ENCODE measurements around the gene PCYT2. TPM values are rescaled to one million over a fixed set of nuclear protein-coding genes. Genes with fewer than 3 reads are reported as not detected.

Gene PCYT2
- total RNA-seq, 6 experiments from 2014 or later, result 63.5 to 103 (median 89.3) TPM

DNA sequence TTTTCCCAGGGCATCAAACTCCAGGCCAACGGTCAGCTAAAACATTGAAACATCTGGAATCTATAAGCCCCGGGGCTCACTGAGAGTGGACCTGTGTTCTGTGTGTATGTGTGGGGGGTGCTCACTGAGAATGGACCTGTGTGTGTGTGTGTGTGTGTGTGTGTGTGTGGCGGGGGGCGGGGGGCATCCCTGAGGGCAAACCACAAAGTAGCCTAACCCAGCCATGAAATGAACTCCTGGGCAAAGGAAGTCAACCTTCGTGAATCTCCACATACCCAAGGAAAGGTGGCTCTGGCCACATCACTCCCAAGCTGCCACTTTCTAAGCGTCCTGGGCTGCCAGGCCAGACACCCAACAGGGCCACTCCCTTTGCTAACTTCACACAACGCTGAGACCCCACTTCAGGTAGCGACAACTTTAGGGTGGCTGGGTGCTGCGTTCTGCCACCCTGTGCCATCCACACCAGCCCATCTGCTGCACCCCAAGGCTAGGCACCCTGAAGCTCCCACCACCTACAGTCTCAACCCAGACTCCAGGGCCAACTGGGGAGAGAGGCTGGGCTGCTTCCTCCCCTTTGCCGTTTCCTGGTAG lies 14.8 kb upstream of the PCYT2 start:
- intact Hi-C loops (cut with DNase I), result no loop called here
- Histone ChIP-seq H3K4me3 (peak overlapping the region; percentile 69 to 96 (median 86)), H3K36me3 (peaks cover 0 to 10% (median 4%) of the 10 kb centered on the region in 4 donors), H3K9me3 (no peaks in the 10 kb centered on the region), H3K27me3 (no peaks in the 10 kb centered on the region), H3K4me1 (peaks cover 0 to 56% (median 30%) of the 10 kb centered on the region in 4 donors), H3K27ac (peak overlapping the region; percentile 84 to 97 (median 97))
- TF ChIP-seq, protein P1, sequence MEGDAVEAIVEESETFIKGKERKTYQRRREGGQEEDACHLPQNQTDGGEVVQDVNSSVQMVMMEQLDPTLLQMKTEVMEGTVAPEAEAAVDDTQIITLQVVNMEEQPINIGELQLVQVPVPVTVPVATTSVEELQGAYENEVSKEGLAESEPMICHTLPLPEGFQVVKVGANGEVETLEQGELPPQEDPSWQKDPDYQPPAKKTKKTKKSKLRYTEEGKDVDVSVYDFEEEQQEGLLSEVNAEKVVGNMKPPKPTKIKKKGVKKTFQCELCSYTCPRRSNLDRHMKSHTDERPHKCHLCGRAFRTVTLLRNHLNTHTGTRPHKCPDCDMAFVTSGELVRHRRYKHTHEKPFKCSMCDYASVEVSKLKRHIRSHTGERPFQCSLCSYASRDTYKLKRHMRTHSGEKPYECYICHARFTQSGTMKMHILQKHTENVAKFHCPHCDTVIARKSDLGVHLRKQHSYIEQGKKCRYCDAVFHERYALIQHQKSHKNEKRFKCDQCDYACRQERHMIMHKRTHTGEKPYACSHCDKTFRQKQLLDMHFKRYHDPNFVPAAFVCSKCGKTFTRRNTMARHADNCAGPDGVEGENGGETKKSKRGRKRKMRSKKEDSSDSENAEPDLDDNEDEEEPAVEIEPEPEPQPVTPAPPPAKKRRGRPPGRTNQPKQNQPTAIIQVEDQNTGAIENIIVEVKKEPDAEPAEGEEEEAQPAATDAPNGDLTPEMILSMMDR (IDR thresholded peaks at IDR 0.05), result no peak
- no peak for TF ChIP-seq POLR2A (IDR thresholded peaks at IDR 0.05)
- DNase-seq (no peak), ATAC-seq (no peak)
- 34% methylated on average over 6 of the region's 10 CpGs for WGBS (ENCODE audit: insufficient coverage, low coverage, low lambda C conversion rate, missing lambda C conversion rate)

DNA sequence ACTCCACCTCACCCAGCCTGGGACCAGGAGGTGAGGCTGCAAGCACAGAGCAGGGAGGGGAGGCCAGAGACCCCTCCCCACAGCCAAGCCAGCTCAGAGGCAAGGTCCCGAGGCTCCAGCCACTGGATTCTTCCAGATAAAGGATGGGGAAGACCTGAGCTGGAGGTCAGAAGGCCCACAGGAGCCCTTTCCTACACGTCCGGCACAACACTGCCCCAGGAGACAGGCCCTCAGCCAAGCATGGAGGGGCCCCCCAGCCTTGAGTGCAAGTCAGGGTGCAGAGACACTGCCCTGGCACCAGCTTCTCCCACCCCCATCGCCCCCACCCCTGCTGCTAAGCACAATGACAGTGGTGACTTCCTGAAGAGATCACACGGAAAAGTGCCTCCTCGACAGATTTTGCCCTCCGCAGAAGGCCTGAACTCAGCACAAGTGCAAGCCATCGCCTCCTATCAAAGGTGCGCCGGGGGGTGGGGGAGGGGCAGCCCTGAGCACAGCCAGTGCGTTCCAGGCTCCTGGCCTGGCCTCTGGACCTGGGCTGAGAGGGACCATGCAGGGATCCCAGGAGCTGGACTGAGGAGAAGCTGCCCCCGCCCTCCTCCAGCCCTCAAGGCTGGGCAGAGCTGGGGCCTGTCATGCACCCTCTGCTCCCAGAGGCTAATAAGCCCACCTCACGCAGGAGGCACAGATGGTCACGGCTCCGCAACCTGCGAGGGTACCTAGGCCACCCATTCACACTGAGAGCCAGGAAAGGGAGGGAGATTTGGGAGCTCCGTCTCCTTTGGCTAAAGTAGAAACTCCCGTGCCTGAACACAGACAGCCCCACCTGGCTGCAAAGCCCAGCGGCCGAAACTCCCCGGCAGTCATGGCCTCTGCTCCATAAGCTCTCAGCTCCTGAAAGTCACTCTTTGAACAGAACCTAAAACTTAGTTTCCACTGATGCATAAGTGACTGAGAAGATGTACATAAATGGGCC lies 13.6 kb upstream of the PCYT2 start:
- ATAC-seq (peak; percentile 6 to 48 (median 30)), DNase-seq (peak in 2 of 3 donors; percentile 86 to 87)
- TF ChIP-seq POLR2A (IDR thresholded peaks at IDR 0.05), result no peak
- TF ChIP-seq, protein P1 (IDR thresholded peaks at IDR 0.05), result no peak
- H3K27me3 ChIP-seq, result no peaks in the 10 kb centered on the region
- H3K4me1 ChIP-seq, result peaks cover 0 to 64% (median 31%) of the 10 kb centered on the region in 4 donors
- peak overlapping the region; percentile 1 to 57 (median 5) for H3K4me3 ChIP-seq
- H3K36me3 ChIP-seq, result peaks cover 0 to 10% (median 4%) of the 10 kb centered on the region in 4 donors
- intact Hi-C loops (cut with DNase I), result no loop called here
- H3K9me3 ChIP-seq, result no peaks in the 10 kb centered on the region
- H3K27ac ChIP-seq, result peak overlapping the region in 2 of 3 donors; percentile 54 to 80
- 29% methylated on average over 11 of the region's 21 CpGs for WGBS (ENCODE audit: insufficient coverage, low coverage, low lambda C conversion rate, missing lambda C conversion rate)

DNA sequence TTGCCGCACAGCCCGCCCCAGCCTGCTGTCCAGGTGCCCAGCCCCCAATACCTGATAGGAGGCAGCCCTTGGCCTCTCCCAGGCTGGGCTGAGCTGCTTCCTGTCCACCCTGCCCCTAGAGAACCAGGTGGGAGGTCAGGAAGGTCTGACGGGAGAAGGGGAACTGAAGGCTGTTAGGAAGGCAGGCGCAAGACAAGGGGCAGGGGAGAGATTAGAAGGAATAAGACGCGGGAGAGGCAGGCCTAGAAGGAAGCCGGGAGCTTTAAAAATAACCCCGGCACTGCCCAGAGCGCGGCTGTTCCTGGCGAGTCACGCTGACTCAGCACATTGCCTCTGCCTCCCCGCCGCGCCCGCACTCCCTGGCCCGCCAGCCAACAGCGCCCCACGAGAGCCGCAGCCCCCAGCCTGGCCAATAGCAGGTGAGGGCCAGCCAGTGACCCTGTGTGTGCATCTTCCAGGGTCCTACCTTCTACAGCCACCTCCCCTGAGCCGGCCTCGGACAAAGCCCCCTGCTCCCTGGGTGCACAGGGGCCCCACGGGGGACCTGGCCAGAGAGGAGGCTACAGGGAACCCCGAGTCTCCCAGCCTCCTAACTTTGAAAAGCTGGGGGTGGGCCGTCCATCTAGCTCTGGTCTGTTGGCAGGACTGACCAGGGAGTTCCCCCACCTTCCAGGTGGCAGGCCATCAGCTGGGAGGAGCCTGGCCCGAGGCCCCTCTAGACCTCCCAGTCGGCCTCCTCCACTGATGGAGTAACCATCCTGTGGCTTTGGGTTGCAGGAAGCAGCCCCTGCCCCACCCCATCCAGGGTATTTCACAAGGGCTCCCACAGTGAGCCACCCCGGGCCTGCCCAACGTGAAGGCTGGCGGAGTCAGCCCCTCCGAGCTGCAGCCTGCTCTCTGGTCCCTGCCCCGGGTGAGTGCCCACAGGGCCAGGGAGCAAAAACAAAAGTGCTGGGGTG lies 12.4 kb upstream of the PCYT2 start:
- Histone ChIP-seq H3K9me3 (no peaks in the 10 kb centered on the region), H3K4me1 (peaks cover 0 to 72% (median 31%) of the 10 kb centered on the region in 4 donors), H3K27ac (peak overlapping the region; percentile 36 to 80 (median 54)), H3K27me3 (no peaks in the 10 kb centered on the region), H3K36me3 (peaks cover 0 to 10% (median 4%) of the 10 kb centered on the region in 4 donors), H3K4me3 (peak overlapping the region; percentile 29 to 57 (median 48))
- WGBS (ENCODE audit: insufficient coverage, low coverage, low lambda C conversion rate, missing lambda C conversion rate), result 4% methylated on average over 8 of the region's 32 CpGs
- peak; percentile 79 to 88 (median 82) for DNase-seq
- ATAC-seq, result peak; percentile 33 to 43 (median 42)
- TF ChIP-seq POLR2A (IDR thresholded peaks at IDR 0.05), result peak; percentile 27
- TF ChIP-seq, protein P1 (IDR thresholded peaks at IDR 0.05), result no peak
- intact Hi-C loops (cut with DNase I), result no loop called here

All from right lobe of liver (tissue), 6 donors.